Esophagus muscularis mucosa (tissue), 4 donors: ENCODE data around the gene ABI2. TPM values are rescaled to one million over a fixed set of nuclear protein-coding genes. Genes with fewer than 3 reads are reported as not detected.

ENCODE experiments used
- DNase-seq: peaks from one replicate; pipeline ENCODE4 v3.0.0-alpha.2; 2017; ENCODE audit errors: extremely low spot score
- H3K27ac ChIP-seq, 4 donors: fragments of 200-600 bp; sonication (generic); replicated peaks in 1 of 4; 1 replicate in 3 of 4; 2 replicates in 1 of 4; pipeline ENCODE4 v1.5.1; 2016 to 2019; ENCODE audit warnings: mild to moderate bottlenecking in 1 of 4
- H3K27me3 ChIP-seq, 4 donors: fragments of 200-600 bp; sonication (generic); one replicate each; pipeline versions ENCODE4 v1.5.1 to v1.6.0; 2016 to 2019
- H3K36me3 ChIP-seq, 4 donors: fragments of 200-600 bp; sonication (generic); one replicate each; pipeline ENCODE4 v1.5.1; 2016 to 2019
- H3K4me1 ChIP-seq, 4 donors: fragments of 200-600 bp; sonication (generic); one replicate each; pipeline ENCODE4 v1.5.1; 2016 to 2019
- H3K4me3 ChIP-seq, 4 donors: fragments of 200-600 bp; sonication (generic); 1 replicate in 2 of 4; 2 replicates in 2 of 4; pipeline ENCODE4 v1.5.1; 2016 to 2019; ENCODE audit warnings: mild to moderate bottlenecking in 4 of 4, moderate library complexity in 1 of 4
- H3K9me3 ChIP-seq, 4 donors: fragments of 200-600 bp; sonication (generic); 1 replicate in 3 of 4; 2 replicates in 1 of 4; pipeline ENCODE4 v1.5.1; 2016 to 2019
- CTCF ChIP-seq, 3 experiments: fragments of 200-600 bp in 2 of 3; fragments of 450-650 bp in 1 of 3; sonication (generic) in 2 of 3; IDR thresholded peaks; one replicate each; pipeline ENCODE4 v1.5.1; 2017 to 2019; ENCODE audit warnings: antibody characterized with exemption in 3 of 3, mild to moderate bottlenecking in 2 of 3, moderate library complexity in 1 of 3
- EP300 ChIP-seq: sonication (generic); formaldehyde crosslinking; IDR thresholded peaks from one replicate; pipeline ENCODE4 v1.6.1; 2017; ENCODE audit warnings: antibody characterized with exemption
- POLR2A ChIP-seq: fragments of 450-650 bp; IDR thresholded peaks from one replicate; pipeline ENCODE4 v1.6.1; 2017; ENCODE audit warnings: antibody characterized with exemption, moderate library complexity, mild to moderate bottlenecking, low read depth
- POLR2AphosphoS5 ChIP-seq, 2 donors: sonication (generic); formaldehyde crosslinking; IDR thresholded peaks; one replicate each; pipeline ENCODE4 v1.6.1; 2017; ENCODE audit warnings: antibody characterized with exemption in 2 of 2
- WGBS: methylation state at CpG from one replicate; pipeline ENCODE4 v1.1.5; 2018; 5-methylcytosine and 5-hydroxymethylcytosine counted together
- intact Hi-C: fragments of 100-400 bp; cut with DNase I; formaldehyde crosslinking; loops from one replicate; pipeline ENCODE4 v1.15.1; 2023
- total RNA-seq, 4 donors: library from RNA; depleted of rRNA; stranded (reverse); fragments of >200 nt; gene quantifications; one replicate each; pipeline versions ENCODE4 v1.1.0 to v1.2.1, GENCODE V29; 2016

The ABI2 gene
- total RNA-seq = 10 to 100 TPM; 38.8 to 63.2 (median 45.0) TPM

GRCh38 chr2:203327901-203328759 lies at the start of gene ABI2:
Gene ABI2 (plus strand): TSS chr2:203328394. CDS start chr2:203328515, 121 bp downstream.
- TF ChIP-seq CTCF (IDR thresholded peaks at IDR 0.05) = peak in 1 of 3 experiments; percentile 14
- no peak for TF ChIP-seq EP300
- TF ChIP-seq POLR2AphosphoS5 (IDR thresholded peaks at IDR 0.05) = peak; percentile 30 to 72
- TF ChIP-seq POLR2A = no peak
- H3K9me3 ChIP-seq = no peaks in the 10 kb centered on the region
- intact Hi-C loops = no loop called here
- 1% methylated on average over 33 of the region's 98 CpGs for WGBS
- peaks cover 5 to 39% (median 27%) of the 10 kb centered on the region in 4 donors for H3K4me1 ChIP-seq
- peak within 1 kb of the TSS; percentile 78 to 90 (median 88) for H3K27ac ChIP-seq
- H3K4me3 ChIP-seq = peak within 1 kb of the TSS; percentile 89 to 100 (median 99)
- no peaks in the 10 kb centered on the region for H3K27me3 ChIP-seq
- peak; percentile 93 for DNase-seq
- no peaks in the 10 kb centered on the region for H3K36me3 ChIP-seq

GRCh38 chr2:203279288-203279687 lies 48.9 kb upstream of the ABI2 start:
- H3K4me3 ChIP-seq = no peak overlapping the region
- no peak for TF ChIP-seq POLR2A
- TF ChIP-seq CTCF (IDR thresholded peaks at IDR 0.05) = no peak
- TF ChIP-seq POLR2AphosphoS5 (IDR thresholded peaks at IDR 0.05) = no peak
- TF ChIP-seq EP300 = no peak
- peaks cover 42 to 97% (median 73%) of the 10 kb centered on the region in 4 donors for H3K36me3 ChIP-seq
- intact Hi-C loops = no loop called here
- H3K27ac ChIP-seq = no peak overlapping the region
- no peaks in the 10 kb centered on the region for H3K4me1 ChIP-seq
- no peaks in the 10 kb centered on the region for H3K9me3 ChIP-seq
- no peaks in the 10 kb centered on the region for H3K27me3 ChIP-seq
- DNase-seq = no peak

GRCh38 chr2:203280428-203281064 lies 47.6 kb upstream of the ABI2 start:
- no peak overlapping the region for H3K27ac ChIP-seq
- WGBS = 90% methylated on average over 6 of the region's 6 CpGs
- no peaks in the 10 kb centered on the region for H3K4me1 ChIP-seq
- H3K9me3 ChIP-seq = no peaks in the 10 kb centered on the region
- H3K36me3 ChIP-seq = peaks cover 43 to 97% (median 76%) of the 10 kb centered on the region in 4 donors
- intact Hi-C loops = no loop called here
- no peak overlapping the region for H3K4me3 ChIP-seq
- H3K27me3 ChIP-seq = no peaks in the 10 kb centered on the region
- no peak for TF ChIP-seq POLR2A
- TF ChIP-seq EP300 = no peak
- no peak for DNase-seq

- WGBS = 96% methylated on average over 7 of the region's 7 CpGs
Observed at GRCh38 chr2:203282101-203282500, 46.1 kb upstream of the ABI2 start.

GRCh38 chr2:203286532-203286931 lies 41.7 kb upstream of the ABI2 start:
- intact Hi-C loops = no loop called here
- Histone ChIP-seq H3K27ac (no peak overlapping the region), H3K36me3 (peaks cover 28 to 80% (median 65%) of the 10 kb centered on the region in 4 donors), H3K4me3 (no peak overlapping the region), H3K4me1 (no peaks in the 10 kb centered on the region), H3K27me3 (no peaks in the 10 kb centered on the region), H3K9me3 (no peaks in the 10 kb centered on the region)
- DNase-seq = no peak
- no peak for TF ChIP-seq CTCF (IDR thresholded peaks at IDR 0.05)
- no peak for TF ChIP-seq POLR2AphosphoS5 (IDR thresholded peaks at IDR 0.05)
- TF ChIP-seq POLR2A = no peak
- TF ChIP-seq EP300 = no peak
- WGBS = 92% methylated on average over 2 of the region's 2 CpGs

More at GRCh38 chr2:203282101-203282500, 46.1 kb upstream of the ABI2 start:
- no peaks in the 10 kb centered on the region for H3K4me1 ChIP-seq
- no peaks in the 10 kb centered on the region for H3K9me3 ChIP-seq
- TF ChIP-seq POLR2AphosphoS5 (IDR thresholded peaks at IDR 0.05) (no peak), POLR2A (no peak), EP300 (no peak)
- H3K27ac ChIP-seq = no peak overlapping the region
- intact Hi-C loops = no loop called here
- H3K27me3 ChIP-seq = no peaks in the 10 kb centered on the region
- no peak overlapping the region for H3K4me3 ChIP-seq
- H3K36me3 ChIP-seq = peaks cover 49 to 98% (median 82%) of the 10 kb centered on the region in 4 donors
- DNase-seq = no peak
